Ishikawa (cell line): ENCODE data around the gene HARS1.

Experiments
- CEBPB ChIP-seq: IDR thresholded peaks from 2 replicates; pipeline ENCODE4 v1.6.1; 2012
- CREB1 ChIP-seq: IDR thresholded peaks from 2 replicates; pipeline ENCODE4 v1.6.1; 2012; ENCODE audit warnings: low read depth
- EP300 ChIP-seq: IDR thresholded peaks from 2 replicates; pipeline ENCODE4 v1.6.1; 2012; ENCODE audit warnings: borderline replicate concordance
- FOXM1 ChIP-seq: IDR thresholded peaks from 2 replicates; pipeline ENCODE4 v1.6.1; 2012; ENCODE audit warnings: low read depth, borderline replicate concordance
- MAX ChIP-seq: IDR thresholded peaks from 2 replicates; pipeline ENCODE4 v1.6.1; 2012
- RAD21 ChIP-seq: IDR thresholded peaks from 2 replicates; pipeline ENCODE4 v1.6.1; 2012; ENCODE audit warnings: low read depth
- TAF1 ChIP-seq: IDR thresholded peaks from 2 replicates; pipeline ENCODE4 v1.6.1; 2012; ENCODE audit warnings: low read depth, mild to moderate bottlenecking
- USF1 ChIP-seq: IDR thresholded peaks from 2 replicates; pipeline ENCODE4 v1.6.1; 2012
- YY1 ChIP-seq: IDR thresholded peaks from 2 replicates; pipeline ENCODE4 v1.6.1; 2012; ENCODE audit warnings: low read depth

GRCh38 chr5:140658870-140659269 lies 32.3 kb downstream of the HARS1 start:
- TF ChIP-seq EP300 = no peak
- no peak for TF ChIP-seq FOXM1
- TF ChIP-seq RAD21 = no peak
- TF ChIP-seq CEBPB = no peak
- TF ChIP-seq MAX = no peak
- no peak for TF ChIP-seq CREB1
- TF ChIP-seq TAF1 = no peak
- TF ChIP-seq YY1 = no peak
- no peak for TF ChIP-seq USF1
